ENCODE data around the gene PRDX6.

DNA sequence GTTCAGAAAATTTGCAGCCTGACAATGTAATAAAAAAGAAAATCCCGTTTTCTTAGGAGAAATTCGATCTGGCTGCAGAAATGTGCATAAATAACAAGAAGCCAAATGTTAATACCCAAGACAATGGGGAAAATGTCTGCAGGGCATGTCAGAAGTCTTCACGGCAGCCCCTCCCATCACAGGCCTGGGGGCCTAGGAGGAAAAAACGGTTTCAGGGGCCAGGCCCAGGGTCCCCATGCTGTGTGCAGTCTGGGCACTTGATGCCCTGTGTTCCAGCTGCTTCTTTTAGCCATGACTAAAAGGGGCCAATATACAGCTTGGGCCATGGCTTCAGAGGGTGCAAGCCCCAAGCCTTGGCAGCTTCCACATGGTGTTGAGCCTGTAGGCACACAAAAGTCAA lies 6.5 kb upstream of the PRDX6 start:
- TF ChIP-seq POLR2A (IDR thresholded peaks at IDR 0.05) (no peak), EP300 (IDR thresholded peaks at IDR 0.05) (no peak), POLR2AphosphoS5 (IDR thresholded peaks at IDR 0.05) (no peak)
- TF ChIP-seq, protein P1, sequence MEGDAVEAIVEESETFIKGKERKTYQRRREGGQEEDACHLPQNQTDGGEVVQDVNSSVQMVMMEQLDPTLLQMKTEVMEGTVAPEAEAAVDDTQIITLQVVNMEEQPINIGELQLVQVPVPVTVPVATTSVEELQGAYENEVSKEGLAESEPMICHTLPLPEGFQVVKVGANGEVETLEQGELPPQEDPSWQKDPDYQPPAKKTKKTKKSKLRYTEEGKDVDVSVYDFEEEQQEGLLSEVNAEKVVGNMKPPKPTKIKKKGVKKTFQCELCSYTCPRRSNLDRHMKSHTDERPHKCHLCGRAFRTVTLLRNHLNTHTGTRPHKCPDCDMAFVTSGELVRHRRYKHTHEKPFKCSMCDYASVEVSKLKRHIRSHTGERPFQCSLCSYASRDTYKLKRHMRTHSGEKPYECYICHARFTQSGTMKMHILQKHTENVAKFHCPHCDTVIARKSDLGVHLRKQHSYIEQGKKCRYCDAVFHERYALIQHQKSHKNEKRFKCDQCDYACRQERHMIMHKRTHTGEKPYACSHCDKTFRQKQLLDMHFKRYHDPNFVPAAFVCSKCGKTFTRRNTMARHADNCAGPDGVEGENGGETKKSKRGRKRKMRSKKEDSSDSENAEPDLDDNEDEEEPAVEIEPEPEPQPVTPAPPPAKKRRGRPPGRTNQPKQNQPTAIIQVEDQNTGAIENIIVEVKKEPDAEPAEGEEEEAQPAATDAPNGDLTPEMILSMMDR (IDR thresholded peaks at IDR 0.05), result no peak

Data from upper lobe of left lung (tissue), 4 donors.